RWPE2 (cell line): ENCODE measurements around the gene LAMA2.

ENCODE experiments used
- ATAC-seq: fragments of 200-7000 bp; cut with Tn5 transposase; 3 replicates; pipeline ENCODE4 v1.9.1; 2021; ENCODE audit warnings: low read depth
- DNase-seq: peaks from one replicate; pipeline ENCODE4 v3.0.0-alpha.2; 2020; ENCODE audit warnings: low spot score
- H3K27ac ChIP-seq: fragments of 450-650 bp; 2 replicates; pipeline ENCODE4 v1.5.1; 2017; ENCODE audit warnings: mild to moderate bottlenecking; ENCODE audit not compliant: poor library complexity, severe bottlenecking
- H3K27me3 ChIP-seq: fragments of 250-450 bp; sonication (Bioruptor Pico); 2 replicates; pipeline ENCODE4 v1.5.1; 2021; ENCODE audit warnings: mild to moderate bottlenecking, moderate library complexity; ENCODE audit not compliant: insufficient read depth, poor library complexity, severe bottlenecking
- H3K36me3 ChIP-seq: fragments of 250-450 bp; sonication (Bioruptor Pico); 2 replicates; pipeline ENCODE4 v1.5.1; 2020; ENCODE audit warnings: low read depth, mild to moderate bottlenecking, moderate library complexity
- H3K4me1 ChIP-seq: fragments of 250-450 bp; sonication (Bioruptor Pico); 2 replicates; pipeline ENCODE4 v1.5.1; 2021; ENCODE audit warnings: mild to moderate bottlenecking, moderate library complexity; ENCODE audit not compliant: insufficient read depth, poor library complexity, severe bottlenecking
- H3K4me3 ChIP-seq: fragments of 250-450 bp; sonication (Bioruptor Pico); 2 replicates; pipeline ENCODE4 v1.5.1; 2021; ENCODE audit warnings: mild to moderate bottlenecking, moderate library complexity; ENCODE audit not compliant: severe bottlenecking
- H3K9me3 ChIP-seq: fragments of 250-450 bp; sonication (Bioruptor Pico); 2 replicates; pipeline ENCODE4 v1.5.1; 2021; ENCODE audit warnings: mild to moderate bottlenecking, moderate library complexity; ENCODE audit not compliant: severe bottlenecking
- TF ChIP-seq, protein P1 (sequence below): fragments of 450-650 bp; IDR thresholded peaks from one replicate; pipeline ENCODE4 v1.5.1; 2017; ENCODE audit warnings: mild to moderate bottlenecking, moderate library complexity; ENCODE audit not compliant: poor library complexity, severe bottlenecking

LAMA2 gene

DNA sequence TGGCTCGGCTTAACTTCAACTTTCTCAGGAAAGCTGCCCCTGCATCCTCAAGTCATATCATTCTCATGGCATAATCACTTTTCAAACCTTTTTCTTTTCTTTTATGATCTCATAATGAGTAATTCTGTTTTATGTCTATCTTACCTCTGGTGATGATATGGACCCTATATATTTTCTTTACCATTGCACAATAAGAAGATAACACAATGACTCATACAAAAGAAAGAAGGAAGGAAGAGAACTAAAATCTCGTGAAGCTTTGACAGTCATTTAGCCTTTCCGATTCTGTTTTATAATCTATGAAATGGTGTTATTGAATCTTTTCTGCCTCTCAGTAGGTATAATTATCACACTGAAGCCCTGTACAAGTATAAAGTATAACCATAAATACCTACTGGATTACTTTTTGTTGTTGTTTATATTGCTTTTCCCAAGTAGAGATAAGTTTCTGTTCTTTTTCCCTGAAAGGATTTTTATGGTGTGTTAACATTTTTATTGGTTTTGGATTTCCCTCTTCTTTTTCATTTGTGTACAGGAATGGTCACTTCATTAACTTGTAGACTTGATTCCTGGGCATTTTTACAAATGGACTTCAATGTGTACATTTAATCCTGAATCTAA, 300.9 kb downstream of the LAMA2 start:
- Histone ChIP-seq H3K4me1 (peaks cover 24% of the 10 kb centered on the region), H3K27me3 (no peaks in the 10 kb centered on the region), H3K27ac (peak overlapping the region; percentile 35), H3K9me3 (no peaks in the 10 kb centered on the region), H3K36me3 (no peaks in the 10 kb centered on the region; the same call in 1 of the 2 replicates), H3K4me3 (no peak overlapping the region)
- ATAC-seq = peak; percentile 81
- TF ChIP-seq, protein P1, sequence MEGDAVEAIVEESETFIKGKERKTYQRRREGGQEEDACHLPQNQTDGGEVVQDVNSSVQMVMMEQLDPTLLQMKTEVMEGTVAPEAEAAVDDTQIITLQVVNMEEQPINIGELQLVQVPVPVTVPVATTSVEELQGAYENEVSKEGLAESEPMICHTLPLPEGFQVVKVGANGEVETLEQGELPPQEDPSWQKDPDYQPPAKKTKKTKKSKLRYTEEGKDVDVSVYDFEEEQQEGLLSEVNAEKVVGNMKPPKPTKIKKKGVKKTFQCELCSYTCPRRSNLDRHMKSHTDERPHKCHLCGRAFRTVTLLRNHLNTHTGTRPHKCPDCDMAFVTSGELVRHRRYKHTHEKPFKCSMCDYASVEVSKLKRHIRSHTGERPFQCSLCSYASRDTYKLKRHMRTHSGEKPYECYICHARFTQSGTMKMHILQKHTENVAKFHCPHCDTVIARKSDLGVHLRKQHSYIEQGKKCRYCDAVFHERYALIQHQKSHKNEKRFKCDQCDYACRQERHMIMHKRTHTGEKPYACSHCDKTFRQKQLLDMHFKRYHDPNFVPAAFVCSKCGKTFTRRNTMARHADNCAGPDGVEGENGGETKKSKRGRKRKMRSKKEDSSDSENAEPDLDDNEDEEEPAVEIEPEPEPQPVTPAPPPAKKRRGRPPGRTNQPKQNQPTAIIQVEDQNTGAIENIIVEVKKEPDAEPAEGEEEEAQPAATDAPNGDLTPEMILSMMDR = no peak
- no peak for DNase-seq

DNA sequence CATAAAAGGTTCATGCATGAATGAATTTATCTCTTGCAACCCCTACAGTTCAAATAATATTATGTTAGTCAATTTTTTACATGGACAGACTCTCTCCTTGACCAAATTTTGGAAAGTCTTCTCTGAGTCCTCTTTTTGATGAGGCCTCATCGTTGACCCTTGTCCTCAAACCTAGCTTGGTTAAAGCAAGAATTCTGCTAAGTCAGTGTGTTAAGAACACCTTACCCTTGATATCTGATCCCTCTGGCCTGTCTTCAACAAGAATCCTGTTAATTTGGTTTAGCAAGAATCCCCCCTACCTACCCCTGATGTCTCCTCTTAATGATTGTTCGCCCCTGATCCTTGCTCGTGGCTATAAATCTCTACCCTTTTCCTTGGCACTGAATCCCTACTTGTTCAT, 301.4 kb downstream of the LAMA2 start:
- TF ChIP-seq, protein P1 = no peak
- H3K4me3 ChIP-seq = no peak overlapping the region
- peaks cover 24% of the 10 kb centered on the region for H3K4me1 ChIP-seq
- H3K9me3 ChIP-seq = no peaks in the 10 kb centered on the region
- ATAC-seq (no peak), DNase-seq (no peak)
- H3K27ac ChIP-seq = peak overlapping the region; percentile 35
- no peaks in the 10 kb centered on the region for H3K27me3 ChIP-seq
- H3K36me3 ChIP-seq = no peaks in the 10 kb centered on the region; the same call in 1 of the 2 replicates

DNA sequence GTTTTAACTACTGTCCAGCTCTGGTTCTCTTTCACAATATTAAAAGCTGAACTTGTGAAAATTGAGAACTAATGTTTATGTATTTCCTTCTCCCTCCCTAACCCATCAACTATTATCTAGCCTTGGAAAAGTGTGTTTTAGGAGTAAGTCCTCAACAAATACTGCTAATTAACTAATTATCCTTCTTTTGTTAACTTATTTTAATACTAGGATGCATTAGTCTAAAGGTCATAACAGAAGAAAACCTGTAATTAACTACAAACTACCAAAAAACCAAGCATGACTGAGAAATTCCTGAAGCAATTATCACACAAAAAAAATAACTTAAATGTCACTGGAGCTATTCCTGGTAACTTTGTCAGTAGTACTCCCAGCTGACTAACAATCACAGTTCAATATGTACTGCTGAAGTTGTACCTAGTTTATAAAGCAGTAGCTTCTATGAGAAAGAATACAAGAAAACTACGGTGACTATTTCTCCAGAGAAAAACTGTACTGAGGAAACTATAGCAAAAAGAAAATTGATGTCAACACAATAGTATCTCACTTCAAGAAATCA, 301.9 kb downstream of the LAMA2 start:
- ATAC-seq (no peak), DNase-seq (no peak)
- Histone ChIP-seq H3K36me3 (no peaks in the 10 kb centered on the region; the same call in 1 of the 2 replicates), H3K27me3 (no peaks in the 10 kb centered on the region), H3K9me3 (no peaks in the 10 kb centered on the region), H3K4me1 (peaks cover 24% of the 10 kb centered on the region), H3K27ac (no peak overlapping the region), H3K4me3 (no peak overlapping the region)
- TF ChIP-seq, protein P1 = no peak

DNA sequence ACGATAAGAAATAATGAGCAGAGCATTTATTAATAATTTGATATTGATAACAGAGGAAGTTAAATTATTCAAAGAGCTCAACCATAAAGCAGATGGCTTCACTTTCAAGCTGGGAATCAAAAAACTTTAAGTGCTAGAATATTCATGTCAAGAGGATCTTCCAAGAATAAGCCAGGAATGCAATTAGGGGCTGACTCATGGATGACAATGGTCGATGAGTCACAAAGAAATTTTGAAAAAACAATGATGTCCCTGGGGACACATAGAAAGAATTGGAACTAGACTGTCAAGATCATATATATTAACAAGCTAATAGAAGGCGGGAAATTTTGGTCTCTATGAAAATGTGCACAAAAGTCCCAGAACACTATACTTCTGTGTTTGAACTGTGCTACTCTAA, 304.1 kb downstream of the LAMA2 start:
- Histone ChIP-seq H3K27me3 (no peaks in the 10 kb centered on the region), H3K36me3 (no peaks in the 10 kb centered on the region; the same call in 1 of the 2 replicates), H3K27ac (no peak overlapping the region), H3K4me1 (peaks cover 24% of the 10 kb centered on the region), H3K4me3 (no peak overlapping the region), H3K9me3 (no peaks in the 10 kb centered on the region)
- ATAC-seq = peak; percentile 71
- TF ChIP-seq, protein P1 = no peak
- DNase-seq = no peak

DNA sequence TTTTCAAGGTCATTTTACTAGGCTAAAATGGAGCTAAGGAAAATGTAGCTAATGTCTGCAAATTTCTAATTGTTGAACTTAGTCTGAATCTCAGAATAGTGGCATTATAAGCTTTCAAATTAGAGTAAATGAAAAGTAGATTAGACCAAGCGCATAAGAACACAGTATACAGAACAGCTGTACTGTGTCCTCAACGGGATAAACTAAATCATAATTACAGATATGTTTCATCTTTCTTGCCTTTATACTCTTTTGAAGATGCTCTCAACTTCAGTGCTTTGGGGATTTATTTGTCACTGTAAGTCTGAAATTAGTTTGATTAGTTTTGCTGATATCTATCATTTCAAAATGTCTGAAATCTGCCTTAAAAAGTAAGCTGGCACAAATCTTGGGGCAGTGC, 305.4 kb downstream of the LAMA2 start:
- Histone ChIP-seq H3K4me3 (no peak overlapping the region), H3K27ac (no peak overlapping the region), H3K36me3 (no peaks in the 10 kb centered on the region; the same call in 1 of the 2 replicates), H3K27me3 (no peaks in the 10 kb centered on the region), H3K4me1 (peaks cover 19% of the 10 kb centered on the region), H3K9me3 (no peaks in the 10 kb centered on the region)
- DNase-seq = no peak
- TF ChIP-seq, protein P1 = no peak
- ATAC-seq = no peak
